EH (cell line): ENCODE results near the gene SCP2.

Source experiments
- DNase-seq: peaks from one replicate; pipeline ENCODE4 v3.0.0-alpha.2; 2015; ENCODE audit warnings: low read depth

SCP2 gene, protein sequence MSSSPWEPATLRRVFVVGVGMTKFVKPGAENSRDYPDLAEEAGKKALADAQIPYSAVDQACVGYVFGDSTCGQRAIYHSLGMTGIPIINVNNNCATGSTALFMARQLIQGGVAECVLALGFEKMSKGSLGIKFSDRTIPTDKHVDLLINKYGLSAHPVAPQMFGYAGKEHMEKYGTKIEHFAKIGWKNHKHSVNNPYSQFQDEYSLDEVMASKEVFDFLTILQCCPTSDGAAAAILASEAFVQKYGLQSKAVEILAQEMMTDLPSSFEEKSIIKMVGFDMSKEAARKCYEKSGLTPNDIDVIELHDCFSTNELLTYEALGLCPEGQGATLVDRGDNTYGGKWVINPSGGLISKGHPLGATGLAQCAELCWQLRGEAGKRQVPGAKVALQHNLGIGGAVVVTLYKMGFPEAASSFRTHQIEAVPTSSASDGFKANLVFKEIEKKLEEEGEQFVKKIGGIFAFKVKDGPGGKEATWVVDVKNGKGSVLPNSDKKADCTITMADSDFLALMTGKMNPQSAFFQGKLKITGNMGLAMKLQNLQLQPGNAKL

DNA sequence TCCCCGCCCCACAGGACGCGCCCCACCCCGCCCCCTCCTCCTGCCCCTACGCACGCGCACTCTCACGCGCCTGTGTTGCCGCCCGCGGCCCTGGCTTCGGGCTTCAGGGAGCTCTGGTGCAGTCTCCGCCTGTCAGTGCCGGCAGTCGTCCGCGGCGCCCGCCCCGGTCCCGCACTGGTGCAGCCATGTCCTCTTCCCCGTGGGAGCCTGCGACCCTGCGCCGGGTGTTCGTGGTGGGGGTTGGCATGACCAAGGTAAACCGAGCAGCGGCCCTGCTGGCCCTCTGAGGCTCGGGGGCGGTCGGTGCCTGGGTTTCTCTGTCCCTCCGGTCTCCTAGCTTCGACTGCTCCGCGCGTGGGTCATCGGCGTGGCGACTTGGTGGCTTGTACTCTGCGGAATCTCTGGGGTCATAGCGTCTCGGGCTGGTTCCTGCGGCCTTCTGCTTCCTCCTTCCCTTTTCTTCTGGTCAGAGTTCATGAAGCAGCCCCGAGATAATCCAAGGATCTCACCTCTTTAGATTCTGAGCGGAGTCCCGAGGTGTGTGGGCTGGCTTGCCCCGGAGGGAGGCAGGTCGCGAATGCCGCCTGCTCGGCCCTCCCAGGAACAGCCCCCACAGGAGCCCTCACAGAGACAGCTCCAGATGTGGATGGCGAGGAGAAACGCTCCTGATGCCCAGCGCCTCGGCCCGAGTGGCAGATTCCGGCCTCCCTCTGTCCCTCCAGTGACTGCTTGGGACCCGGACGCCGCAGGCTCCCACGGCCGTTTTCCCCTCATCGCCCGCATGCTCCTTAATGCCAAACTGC, at the start of gene SCP2:
Gene SCP2 (plus strand): TSS at position 65 of the 803 bp plus-strand sequence. CDS start 121 bp downstream, at position 186.
- DNase-seq = peak; percentile 79

DNA sequence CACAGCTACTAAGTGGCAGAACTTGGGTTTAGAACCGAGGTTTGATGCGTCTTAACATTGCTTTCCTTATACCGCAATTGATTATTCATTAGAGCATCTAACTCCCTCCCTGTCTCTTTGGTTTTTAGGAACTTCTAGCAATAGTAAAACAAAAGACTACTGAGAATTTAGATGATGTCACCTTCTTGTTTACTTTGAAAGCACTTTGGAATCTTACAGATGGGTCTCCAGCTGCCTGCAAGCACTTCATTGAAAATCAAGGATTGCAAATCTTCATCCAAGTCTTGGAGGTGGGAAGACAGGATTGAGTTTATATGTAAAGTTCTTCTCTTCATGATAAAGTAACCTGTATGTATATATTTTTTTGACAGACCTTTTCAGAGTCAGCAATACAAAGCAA, 49.5 kb upstream of the SCP2 start:
- peak; percentile 16 for DNase-seq

DNA sequence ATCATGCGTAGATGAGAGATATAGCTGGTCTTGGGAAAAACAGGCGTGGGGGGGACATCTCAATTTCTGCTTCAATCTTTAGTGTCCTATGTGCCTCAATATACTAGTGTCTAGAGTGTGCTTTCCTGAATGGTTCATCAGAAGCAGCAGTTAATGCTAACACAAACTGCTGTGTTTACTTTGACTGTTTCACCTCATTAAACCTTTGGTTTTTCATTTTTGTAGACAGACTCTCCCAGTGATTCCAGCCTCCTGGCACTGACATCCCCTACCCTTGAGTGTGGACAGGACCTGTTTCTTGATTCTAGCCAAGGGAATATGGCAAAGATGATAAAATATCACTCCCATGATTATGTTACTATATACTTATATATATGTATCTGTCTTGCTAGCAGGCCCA, 46.9 kb upstream of the SCP2 start:
- no peak for DNase-seq

DNA sequence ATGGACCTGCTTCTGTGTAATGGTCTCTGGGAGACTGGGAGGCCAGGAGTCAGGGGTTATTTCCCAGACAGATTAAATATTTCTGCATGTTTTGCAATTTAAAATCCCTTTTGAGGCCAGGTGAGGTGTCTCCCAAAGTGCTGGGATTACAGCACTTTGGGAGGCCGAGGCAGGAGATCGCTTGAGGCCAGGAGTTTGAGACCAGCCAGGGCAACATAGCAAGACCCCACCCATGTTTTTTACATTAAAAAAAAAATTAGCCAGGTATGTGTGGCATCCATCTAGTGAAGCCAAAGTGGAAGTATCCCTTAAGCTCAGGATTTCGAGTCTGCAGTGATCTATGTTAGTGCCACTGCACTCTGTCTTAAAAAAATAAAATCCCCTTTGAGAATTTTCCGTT, 39.6 kb upstream of the SCP2 start:
- DNase-seq = no peak

DNA sequence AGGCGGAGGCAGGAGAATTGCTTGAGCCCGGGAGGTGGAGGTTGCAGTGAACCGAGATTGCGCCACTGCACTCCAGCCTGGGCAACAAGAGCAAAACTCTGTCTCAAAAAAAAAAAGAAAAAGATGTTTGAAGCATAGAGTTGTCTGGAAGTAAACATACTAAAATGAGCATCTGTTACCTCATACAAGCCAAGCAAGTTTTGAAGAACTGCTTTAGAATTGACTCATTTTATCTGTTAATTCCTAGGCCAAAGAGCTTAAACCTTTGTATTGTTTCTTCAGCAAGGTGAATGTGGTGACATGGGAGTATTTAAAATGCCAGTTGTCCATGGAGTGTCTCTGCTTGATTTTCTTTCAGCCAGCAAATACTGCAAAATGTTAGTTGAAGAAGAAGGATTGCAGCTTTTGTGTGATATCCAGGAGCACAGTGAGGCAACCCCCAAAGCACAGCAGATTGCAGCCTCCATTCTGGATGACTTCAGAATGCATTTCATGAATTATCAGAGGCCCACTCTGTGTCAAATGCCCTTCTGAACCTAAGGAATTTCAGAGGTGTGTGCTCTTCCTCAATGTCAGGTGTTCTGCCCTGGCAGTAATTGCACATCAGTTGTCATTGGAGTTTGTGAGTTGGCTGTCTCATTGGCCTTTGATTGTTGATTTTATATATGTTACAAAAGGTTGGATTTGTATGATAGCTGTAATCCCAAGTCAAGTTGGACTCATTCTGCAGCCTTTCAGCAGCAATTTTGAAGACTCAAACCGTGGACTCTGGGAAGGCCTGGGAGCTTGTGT, 34.5 kb upstream of the SCP2 start:
- DNase-seq = no peak

DNA sequence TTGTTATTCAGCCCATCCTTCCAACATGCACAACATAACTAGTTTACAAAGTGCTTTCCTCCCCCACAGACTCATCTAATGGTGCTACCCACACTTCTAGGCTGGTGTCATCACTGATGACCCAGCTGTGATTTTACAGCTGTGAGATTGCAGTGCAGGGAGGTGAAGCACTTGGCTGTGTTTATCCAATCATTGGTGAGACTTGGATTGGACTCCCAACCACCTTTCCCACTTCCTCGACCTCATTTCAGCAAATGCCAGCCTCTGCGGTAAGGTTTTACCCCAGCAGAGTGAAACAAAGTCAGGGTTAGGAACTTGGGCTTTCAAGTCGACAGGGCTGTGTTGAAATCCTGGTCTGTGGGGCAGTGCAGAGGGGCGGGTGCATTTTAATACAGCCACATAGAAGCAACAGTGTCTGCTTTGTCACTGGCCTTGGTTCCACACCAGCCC, 27.6 kb upstream of the SCP2 start:
- DNase-seq = no peak

DNA sequence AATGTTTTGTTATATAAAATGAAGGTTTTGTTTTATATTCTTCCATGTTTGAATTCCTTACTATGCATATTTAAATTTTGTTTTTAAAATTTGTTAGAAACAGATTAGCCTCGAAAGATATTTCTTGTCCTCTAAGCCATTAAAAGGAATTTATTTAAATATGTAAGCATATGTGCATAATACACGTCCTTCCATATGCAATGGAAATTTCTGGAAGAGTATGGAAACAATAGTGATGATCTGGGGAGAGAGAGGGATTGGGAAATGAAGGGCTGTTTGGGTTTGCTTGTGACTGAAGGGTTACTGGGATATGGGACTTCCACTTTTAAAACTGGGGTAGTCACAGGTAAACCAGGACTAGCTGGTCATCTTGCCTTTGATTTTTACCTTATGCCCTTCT, 26.7 kb upstream of the SCP2 start:
- DNase-seq = no peak

DNA sequence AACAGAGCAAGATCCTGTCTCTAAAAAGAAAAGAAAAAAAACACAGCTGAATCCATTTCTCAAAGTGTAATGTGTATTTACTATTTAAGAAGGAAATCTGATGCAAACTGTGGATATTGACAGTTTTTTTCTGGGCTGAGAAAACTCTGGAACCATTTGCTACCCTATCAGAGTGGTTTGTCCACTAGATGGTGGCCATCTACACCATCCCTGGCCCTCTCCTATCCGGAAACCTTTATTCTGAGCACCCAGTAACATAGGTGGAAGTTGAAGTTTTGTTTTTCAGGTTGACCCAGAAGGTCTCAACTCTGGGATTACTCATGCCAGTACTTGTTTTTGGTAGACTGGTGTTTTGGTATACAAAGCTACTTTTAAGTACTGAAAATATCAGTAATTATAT, 25.7 kb upstream of the SCP2 start:
- DNase-seq = no peak

DNA sequence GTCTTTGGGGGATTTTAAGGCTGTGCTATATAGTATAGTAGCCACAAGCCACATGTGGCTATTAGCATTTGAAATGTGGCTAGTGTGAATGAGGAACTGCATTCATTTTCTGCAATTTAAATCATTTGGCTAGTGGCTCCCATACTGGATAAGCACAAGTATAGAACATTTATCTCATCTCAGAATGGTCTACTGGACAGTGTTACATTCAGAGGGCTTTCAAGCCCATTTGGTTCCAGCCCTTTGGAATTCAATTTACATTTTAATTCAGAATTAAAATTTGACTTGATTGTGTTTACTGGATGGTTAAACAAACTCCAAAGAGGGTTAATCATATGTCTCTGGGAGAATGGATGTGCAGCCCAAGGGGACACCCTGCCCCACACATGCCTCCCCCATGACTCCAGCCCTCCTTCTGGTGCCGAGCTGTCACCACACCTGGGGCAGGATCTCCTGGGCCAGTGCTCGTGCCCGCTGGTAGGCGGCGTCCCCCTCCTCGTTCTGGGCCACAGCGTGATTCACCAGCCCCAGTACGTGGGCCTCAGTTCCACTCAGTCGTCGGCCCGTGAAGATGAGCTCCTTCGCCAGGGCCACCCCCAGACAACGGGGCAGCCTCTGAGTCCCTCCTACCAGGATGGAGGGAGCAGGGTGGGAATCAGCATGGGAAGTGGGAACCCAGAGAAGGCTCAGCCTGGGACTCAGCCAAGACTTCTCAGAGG, 22.7 kb upstream of the SCP2 start:
- DNase-seq = no peak

DNA sequence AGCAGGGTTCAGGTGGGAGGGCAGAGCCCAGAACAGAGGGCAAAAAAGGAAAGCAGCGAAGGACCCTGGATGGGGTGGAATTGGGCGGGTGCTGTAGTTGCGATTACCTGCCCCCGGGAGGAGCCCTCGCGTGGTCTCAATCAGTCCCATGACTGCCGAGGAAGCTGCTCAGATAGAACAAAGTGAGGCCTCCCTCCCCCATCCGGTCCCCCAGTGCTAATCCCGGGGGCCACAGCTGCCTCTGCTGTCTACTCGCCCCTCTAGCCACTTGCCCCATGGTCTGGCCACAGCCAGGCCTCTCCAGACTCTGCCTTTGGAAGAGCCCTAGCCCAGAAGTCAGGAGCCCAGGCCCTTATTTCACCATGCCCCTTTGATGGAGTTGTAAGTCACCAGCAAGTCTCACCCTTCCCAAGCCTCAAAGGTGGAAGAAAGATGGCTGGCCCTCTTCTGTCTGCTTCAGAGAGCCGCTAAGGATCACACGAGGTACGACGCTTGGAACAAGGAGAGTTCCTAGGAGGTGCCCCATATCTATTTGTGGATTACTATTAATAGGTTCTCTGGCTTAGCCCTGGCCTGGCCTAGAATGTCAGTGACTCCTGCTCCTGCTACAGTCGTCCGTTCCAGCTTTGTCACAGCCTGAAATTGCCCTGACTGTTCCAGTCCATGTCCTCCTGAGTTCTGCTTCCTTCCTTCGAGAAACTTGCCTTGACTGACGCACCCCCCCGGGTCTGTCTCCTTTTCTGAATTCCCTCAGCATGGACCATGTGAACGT, 22.0 kb upstream of the SCP2 start:
- peak; percentile 47 for DNase-seq

DNA sequence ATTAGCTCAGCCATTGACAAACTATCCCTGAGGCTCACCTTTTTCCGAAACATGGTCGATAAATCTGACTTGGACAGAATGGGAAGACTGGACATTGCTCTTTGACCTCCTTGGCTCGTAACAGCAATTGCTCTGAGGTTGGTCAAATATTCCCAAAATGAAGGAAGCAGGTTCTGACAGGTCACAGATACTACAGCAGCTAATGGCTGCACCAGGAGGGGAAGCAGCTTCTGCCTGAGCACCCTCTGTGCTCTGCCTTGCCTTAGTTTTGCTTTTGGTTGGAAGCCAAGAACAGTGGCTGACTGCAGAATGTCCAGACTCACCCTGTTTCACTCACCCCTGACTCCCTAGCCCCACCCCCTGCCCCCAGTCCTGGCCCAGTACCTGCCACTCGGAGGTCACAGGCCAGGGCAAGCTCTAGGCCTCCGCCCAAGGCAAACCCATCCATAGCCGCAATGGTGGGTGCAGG, 20.9 kb upstream of the SCP2 start:
- no peak for DNase-seq

DNA sequence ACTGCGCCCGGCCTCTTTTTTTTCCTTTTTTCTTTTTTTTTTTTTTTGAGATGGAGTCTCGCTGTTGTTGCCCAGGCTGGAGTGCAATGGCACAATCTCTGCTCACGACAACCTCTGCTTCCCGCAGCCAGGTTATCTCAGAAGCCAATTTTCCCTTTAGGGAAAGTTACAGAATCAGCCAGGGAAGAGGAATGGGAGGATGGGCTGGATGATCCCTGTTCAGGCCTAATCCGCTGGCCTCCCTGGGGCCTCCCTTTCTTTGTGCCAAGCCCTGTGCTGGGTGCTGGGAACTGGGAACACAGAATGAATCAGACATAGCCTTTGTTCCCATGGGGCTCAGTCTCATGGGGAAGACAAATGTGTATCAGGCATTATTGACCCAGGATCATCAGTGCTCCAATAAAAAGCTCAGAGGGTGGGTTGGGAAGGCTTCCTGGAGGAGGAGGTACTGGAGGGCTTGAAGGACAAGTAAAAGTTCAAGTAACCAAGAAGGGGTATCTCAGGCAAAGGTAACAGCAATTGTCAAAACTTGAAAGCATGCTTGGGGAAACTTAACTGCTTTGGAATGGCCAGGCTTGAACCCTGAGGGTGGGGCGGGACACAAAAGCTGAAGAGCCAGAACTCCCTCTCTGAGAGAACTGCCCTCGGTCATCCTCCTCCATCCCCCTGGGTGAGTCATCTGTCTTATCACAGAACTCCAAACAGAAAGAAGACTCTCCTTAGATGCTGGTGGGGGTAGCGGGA, 19.8 kb upstream of the SCP2 start:
- DNase-seq = peak; percentile 28

DNA sequence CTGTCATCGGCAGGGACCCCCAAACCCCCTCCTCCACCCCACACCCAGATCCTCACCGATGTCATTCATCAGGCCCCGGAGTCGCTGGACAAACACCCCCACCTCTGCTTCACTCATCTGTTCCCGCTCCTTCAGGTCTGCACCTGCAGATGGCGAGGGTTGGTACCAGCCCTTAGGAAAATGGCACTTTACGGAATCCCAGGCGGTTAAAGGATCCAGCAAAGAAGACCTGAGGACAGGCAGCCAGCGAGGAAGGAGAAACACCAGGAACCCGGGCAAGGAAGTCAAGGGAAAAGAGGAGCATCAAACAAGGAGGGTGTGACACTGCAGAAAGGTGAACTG, 19.3 kb upstream of the SCP2 start:
- DNase-seq = no peak

DNA sequence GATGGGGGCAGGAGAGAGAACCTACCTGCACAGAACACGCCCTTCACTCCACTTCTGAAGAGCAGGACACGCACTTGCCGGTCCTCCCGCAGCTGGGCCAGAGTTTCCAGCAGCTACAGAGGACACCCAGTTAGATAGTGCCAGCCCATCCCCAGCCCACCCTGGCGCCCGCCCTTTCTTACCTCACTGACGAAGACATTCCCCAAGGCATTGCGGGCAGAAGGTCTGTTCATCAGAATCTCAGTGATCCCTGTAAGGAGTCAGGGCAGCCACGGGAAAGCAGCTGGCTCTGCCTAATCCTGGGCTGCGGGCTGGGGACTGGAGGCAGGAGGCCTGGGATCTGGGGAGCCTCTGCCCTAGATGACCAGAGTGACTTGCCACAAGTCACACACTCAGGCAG, 15.5 kb upstream of the SCP2 start:
- DNase-seq = no peak

DNA sequence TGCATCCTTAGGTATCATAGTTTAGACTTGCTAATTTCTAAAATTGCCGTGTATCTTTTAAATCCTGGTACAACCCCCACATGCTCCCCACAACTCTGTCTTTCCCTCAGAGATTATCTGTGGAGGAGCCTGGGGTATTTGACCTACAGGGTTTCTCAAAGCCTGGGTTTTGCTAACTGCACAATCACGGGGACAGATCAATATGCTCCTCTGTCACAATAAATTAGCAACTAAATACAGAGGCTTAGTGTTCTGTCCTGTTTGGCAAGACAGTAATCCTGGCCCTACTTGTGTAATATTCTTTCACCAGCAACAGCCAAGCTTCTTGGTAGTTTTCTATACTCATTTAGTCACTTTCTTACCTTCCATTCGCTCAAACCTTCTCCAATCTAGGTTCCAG, 14.1 kb upstream of the SCP2 start:
- DNase-seq = no peak

DNA sequence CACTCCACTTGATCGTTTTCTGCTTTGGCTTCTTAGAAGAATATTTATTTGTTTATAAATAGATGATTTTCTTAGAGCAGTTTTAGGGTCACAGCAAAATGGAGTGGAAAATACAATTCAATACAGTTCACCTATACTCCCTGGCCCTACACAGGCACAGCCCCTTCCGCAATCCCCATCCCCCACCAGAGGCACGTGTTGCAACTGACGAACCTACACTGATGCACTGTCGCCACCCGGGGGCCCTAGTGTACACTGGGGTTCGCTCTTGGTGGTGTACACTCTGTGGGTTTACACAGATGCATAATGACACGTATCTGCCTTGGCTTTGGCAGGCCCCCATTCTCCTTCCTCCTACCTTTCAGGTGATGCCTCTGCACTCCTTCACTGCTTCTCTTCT, 13.5 kb upstream of the SCP2 start:
- no peak for DNase-seq

DNA sequence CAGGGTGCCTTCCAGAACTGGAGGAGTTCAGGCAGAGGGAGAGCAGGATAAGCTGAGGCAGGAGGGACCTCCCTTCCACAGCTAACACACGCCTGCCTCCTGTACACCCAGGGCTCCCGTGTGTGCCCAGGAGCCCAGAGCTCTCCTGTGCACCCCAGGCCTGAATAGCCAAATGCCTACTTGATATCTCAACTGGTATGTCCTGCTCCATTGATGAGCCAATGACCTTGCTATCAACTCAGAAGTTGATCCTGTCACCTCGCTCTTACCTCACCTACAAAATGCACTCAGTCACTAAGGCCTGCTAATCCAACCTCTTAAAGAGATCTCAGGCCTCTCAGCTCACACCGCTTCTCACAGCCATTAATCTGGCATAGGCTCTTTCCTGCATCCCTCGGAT, 12.6 kb upstream of the SCP2 start:
- no peak for DNase-seq

DNA sequence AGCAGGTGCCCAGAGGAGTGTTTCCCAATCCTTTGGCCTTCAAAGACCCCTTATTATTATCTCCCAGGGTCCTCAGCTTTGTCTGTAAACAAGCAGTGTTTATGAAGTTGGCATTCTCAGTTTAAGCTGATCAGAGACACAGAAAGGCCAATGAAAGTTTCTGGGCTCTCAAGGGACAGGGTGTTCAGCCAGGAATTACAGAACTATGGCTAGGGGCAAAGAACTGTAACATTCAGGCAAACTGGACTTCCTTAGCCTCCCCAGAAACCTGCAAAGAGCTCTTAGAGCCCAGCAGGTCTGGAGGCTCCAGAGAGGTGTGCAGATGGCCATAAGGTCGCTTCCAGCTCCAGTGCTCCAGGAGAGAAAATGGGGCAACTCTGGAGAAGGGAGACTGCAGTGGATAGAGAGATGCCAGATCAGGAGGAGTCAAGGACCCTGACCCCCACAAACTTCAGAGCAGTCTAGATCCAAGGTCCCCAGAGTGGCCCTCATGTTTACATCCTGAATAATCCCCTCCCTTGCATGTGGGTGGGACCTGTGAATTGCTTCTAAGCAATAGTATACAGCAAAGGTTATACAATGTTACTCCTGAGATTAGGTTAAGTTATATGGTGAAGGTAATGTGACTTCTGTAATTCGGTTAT, 11.7 kb upstream of the SCP2 start:
- no peak for DNase-seq

DNA sequence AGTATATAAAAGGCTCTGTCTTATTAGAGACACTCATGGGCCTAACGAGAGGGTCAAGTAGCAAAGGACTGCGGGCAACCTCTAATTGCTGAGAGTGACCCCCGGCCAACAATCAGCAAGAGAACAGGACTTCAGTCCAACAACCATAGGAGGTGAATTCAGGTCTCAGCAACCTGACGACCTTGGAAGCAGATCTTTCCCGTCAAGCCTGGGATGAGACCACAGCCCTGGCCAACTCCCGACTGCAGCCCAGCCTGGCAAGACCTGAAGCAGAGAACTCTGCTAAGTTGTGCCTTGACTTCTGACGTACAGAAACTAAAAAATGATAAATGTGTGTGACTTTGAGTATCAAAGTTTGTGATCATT, 11.2 kb upstream of the SCP2 start:
- DNase-seq = no peak
